T-helper 1 cell treated with Interleukin-12 subunit alpha and Interleukin-12 subunit beta and Interleukin-4 antibody, amounts not matched to agents 30 ng/mL and 1 ng/mL, for 36 hours (primary cell): Measurements from ENCODE around the gene FAM168A. TPM values are rescaled to one million over a fixed set of nuclear protein-coding genes. Genes with fewer than 3 reads are reported as not detected.

Source experiments
- intact Hi-C: fragments of 100-400 bp; cut with micrococcal nuclease; formaldehyde crosslinking; loops from one replicate; pipeline ENCODE4 v1.15.1; 2024
- total RNA-seq: library from RNA; stranded (reverse); gene quantifications from 2 replicates; pipeline ENCODE4 v1.2.3, GENCODE V29; 2022

FAM168A gene
- total RNA-seq, 1 donor from 2014 or later = 29.4 TPM

DNA sequence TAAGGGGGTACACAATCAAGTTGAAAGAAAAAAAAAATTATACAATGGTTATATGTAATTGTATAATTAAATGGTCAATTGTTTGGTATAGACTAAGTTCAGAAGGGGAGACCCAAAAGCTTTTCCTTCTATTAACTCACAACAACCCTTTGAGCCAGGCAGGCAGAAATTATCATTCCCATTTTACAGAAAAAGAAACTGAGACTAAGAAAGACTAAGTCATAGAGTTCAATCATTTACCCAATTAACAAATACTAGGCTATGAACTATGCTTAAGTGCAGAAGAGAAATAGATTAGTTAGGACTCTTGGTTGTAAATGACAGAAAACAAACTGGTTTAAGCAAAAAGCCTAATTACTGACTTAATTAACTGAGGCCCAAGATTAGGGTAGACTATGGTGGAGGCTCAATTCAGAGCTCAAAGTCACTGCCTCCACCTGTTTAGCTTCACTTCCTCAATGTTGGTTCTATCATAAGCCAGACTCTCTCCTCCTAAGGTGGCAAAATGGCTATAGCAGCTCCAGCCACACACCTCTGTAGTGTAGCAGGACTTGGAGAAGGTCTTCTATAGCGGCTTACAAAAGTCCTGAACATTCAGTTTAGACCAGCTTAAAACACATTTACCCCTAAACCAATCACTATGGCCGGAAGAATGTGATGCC, 34.2 kb downstream of the FAM168A start:
- intact Hi-C loops = no loop called here

DNA sequence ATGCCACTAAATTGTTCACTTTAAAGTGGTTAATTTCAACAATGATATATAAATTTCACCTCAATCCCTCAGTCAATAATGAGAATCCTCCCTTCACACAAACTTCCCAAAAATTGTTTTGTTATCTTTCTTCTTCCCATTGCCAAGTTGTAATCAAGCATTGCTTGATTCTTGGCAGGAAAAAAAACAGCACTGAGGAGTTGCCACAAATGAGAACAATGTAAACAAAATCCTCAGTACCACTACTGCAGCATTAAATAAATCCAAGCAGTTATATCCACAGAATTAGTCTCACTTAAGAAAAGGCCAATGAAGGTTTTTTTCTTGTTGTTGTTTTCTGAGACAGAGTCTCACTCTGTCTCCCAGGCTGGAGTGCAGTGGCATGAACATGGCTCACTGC, 38.2 kb downstream of the FAM168A start:
- intact Hi-C loops = no loop called here

DNA sequence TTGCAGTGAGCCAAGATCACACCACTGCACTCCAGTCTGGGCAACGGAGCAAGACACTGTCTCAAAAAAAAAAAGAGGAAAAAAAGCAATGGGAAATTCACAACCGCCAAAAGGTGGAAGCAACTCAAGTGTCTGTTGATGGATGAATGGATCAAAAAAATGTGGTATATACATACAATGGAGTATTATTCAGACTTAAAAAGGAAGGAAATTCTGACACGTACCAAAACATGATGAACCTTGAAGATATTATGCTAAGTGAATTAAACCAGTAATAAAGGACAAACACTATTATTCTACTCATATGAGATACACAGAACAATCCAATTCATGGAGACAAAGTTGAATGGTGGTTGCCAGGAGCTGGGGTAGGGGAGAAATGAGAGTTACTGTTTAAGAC, 40.9 kb downstream of the FAM168A start:
- intact Hi-C loops = no loop called here

DNA sequence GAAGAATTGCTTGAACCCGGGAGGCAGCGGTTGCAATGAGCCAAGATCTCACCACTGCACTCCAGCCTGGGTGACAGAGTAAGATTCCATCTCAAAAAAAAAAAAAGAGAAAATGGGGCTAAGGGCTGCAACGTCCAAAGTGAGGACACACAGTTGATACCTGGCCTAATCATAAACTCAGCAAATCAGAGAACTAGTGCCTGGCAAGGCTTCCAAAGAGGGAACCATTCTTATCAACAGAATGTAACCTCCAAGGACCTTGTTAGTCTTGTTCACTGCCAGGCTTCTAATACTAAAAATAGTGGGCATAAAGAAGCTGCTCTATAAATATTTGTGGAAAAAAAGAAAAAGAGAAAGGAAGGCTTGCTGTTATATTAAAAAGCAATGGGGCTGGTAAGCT, 42.3 kb downstream of the FAM168A start:
- intact Hi-C loops = no loop called here

DNA sequence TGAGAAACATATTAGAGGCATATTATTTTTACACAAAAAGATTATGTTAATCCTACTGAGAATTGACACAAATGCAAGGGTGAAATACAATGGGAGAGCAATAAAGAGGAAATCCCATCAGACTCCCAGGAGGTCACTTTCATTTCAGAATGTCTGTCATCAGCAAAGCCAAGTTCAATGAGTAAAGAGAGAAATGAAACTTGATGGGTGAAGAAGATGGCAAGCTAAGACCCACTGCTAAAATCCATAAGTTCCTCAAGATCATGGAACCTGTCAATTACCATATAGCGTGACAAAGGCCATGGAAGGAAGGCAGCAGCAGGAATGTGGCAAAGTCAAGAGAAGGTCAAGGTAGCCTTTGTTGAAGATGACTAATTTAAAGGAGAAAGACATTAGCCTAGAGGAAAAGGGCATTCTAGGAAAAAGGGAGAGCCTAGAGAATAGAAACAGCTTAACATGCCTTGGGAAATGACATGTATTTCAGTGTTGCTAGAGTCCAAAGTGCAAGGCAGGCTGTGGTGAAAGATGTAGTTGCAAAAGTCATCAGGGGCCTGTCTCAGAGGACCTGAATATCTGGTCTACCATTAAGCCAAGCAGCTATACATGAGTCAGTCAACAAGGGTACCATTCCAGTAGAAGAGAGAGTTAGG, 43.1 kb downstream of the FAM168A start:
- intact Hi-C loops = no loop called here

DNA sequence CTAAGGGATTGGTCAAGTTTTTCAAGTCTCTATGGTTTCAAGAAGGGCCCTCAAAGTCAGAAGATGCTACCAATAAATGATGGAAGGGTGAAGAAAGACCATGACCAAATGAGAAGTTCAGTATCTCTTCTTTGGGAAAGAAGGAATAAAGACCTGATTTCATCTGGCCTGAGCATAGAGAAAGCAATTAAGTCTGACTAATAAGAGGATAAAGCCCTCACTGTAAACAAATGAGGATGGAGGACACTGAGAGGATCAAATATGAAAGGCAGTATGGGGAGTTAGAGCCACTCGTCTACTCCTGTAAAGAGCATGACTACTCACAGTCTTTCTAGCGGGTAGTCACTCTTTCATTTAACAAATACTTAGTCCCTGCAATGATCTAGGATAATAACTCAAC, 44.6 kb downstream of the FAM168A start:
- intact Hi-C loops = no loop called here

DNA sequence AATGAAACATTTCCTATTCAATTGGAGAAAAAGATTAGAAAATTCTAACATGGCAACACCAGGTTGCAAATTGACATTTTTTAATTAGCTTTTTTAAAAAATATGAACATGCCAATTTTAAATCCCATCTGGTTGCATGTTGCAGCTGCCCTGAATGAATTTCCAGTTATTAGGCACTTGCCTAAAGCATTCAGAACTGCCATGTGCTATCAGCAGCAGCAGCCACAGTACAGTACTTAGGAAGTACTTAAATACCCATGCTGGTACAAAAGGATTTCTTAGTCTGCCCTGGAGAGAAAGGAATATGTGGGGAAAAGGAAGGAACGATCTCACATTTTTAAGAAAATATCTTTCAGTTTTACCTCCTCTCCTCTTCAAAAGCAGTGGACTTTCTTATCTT, 46.2 kb downstream of the FAM168A start:
- intact Hi-C loops = no loop called here

DNA sequence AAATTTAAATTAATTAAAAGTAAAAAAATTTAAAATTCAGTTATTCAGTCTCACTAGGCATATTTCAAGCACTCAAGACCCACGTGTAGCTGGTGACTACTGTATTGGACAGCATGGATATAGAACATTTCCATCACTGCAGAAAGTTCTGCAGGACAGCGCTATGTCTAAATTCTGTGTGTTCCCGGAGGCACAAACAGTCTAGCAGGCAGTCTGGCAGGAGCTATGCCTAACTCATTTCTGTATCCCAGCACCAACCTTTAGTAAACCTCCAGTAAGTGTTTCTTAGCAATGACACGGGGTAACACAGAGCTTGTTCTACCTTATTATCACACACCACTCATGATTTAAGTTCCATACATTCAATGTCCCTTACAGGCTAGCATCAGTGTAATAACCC, 48.5 kb downstream of the FAM168A start:
- intact Hi-C loops = no loop called here

DNA sequence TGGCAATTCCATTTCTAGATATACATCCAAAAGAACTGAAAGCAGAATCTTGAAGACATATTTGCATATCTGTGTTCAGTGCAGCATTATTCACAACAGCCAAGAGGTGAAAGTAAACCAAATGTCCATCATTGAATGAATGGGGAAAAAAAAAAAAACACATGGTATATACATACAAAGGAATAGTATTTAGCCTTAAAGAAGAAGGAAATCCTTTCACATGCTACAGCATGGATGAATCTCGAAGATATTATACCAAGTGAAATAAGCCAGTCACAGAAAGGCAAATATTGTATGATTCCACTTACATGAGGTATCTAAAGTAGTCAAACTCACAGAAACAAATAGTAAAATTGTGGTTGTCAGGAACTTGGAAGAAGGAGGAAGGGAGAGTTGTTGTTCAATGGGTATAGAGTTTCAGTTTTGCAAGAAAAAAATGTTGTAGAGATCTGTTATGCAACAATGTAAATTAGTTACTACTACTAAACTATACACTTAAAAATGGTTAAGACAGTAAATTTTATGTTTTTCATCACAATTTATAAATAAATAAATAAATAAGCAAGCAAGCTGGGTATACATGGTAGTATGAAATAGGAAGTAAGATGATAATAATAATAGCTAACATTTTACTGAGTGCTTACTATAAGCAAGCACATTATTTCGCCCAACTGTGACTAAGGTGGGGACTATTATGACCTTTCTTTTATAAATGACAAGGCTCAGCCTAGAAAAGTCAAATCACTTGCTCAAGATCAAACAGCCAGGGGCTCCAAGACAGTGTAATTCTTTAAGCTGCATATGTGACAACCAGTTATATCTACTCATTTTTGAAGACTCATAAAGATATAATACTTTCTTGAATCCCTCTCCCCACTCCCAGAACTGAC, 50.0 kb downstream of the FAM168A start:
- intact Hi-C loops = no loop called here

DNA sequence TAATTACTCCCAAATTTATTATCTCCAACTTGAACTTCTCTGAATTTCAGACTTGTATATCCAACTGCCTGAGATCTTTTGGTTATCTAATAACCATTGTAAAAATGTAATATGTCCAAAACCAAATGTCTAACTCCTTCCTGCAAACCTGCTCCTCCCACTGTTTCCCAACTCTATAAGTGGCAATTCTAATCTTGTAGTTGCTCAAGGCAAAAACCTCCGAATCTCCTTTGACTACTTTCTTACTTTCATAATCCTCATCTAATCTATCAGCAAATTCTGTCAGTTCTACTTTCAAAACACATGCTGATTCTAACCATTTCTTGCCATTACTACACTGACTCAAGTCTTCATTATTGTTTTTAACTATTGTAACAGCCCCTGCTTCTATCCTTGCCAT, 55.7 kb downstream of the FAM168A start:
- intact Hi-C loops = no loop called here

DNA sequence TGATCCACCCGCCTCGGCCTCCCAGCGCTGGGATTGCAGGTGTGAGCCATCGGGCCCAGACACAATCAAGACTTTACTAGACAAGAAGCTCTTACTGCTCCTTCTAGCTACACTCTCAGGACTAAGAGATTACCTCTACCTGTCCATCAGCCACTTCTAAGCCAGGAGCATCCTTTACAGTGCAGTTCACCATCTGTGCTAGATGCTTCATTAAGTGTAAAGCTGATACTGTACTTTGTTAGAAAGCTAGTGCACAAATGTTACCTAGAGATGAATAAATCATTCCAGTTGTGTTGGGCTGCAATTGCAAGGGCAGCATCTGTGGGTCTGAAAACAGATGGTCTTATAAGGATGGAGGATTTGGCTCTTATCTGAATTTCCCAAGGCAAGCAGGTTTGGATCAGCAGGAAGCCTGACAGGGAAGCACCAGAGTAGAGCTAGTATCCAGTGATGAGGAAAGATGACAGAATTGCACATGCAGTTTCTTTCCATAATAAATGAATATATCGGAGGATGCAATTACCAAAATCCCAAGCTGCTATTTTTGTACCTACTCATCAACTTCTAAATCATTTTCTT, 58.3 kb downstream of the FAM168A start:
- intact Hi-C loops = loop anchor here (2.0 kb wide), 2 partner anchors 19 to 59 kb away; partner anchors contain the start of gene FAM168A

DNA sequence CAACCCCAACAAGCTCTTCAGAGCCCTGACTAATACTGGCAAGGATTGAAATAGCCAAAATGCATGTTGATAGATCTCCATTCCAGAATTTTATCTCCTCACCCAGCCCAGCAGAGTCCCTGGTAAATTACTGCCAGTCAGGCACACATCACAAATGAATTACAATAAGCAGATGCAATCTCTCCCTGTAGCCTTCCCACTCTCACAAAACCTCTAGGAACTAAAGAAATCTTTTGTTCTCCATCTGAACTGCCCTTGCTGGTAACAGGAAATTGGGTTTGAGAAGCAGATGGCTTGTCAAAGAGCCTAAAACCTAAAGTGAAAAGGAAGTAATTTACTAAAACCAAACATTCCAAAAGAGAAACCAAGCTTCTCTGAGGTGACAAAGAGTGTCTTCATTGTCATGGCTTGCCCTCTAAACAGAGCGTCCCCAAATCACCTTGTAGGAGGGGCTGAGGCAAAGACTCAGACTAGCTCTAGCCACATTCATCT, 59.5 kb downstream of the FAM168A start:
- intact Hi-C loops = loop anchor here (2.0 kb wide), 2 partner anchors 18 to 60 kb away; partner anchors contain the start of gene FAM168A

DNA sequence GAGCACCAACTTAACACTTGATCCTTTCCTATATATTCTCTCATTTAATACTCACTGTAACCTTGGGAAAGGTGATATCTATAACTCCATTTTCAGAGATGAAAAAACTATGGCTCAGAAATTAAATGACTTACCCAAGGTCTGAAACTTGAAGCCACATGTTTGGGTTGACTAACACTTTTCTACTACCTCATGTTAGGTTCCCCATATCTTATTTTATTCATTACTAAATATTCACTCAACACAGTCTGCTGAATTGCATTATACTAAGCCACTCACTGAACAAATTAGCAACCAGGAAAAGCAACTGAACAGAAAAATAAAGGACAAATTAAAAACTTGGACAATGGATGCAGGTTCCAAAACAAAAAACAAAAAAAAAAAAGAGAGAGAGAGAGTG, 59.9 kb downstream of the FAM168A start:
- intact Hi-C loops = loop anchor here (2.0 kb wide), 2 partner anchors 17 to 61 kb away; partner anchors contain the start of gene FAM168A

DNA sequence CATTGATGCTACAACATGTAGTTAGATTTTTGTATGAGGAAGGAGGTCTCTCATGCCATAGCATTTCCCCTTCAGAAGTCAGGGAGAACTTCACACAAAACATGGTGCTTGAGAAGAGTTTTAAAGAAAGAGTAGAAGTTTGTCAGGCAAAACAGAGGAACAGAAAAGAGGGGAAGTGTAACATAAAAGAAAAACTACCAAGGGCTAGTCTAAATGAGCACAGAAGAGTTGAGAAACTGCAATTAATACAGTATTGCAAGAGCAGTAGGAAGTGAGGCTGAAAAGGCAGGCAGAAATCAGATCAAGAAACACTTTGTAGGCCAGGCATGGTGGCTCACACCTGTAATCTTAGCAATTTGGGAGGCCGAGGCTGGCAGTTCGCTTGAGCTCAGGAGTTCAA, 61.0 kb downstream of the FAM168A start:
- intact Hi-C loops = no loop called here

DNA sequence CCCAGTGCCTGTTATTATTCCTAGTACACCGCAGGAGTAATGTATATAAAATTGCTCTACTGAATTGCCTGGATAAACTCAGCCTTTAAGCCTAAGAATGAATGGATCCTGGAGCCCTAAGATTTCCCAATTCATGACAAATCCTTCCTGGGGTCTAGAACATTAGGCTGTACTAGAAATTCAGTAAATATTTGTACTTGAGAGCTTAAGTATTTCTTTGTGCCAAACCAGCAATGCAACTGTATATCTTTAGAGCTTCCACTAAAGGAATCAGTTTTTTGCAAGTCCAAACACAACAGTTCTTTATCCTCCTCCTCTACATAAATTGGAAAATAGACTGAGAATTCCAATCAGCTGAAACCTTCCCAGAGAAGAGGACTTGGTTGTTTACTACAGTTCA, 65.6 kb downstream of the FAM168A start:
- intact Hi-C loops = no loop called here

DNA sequence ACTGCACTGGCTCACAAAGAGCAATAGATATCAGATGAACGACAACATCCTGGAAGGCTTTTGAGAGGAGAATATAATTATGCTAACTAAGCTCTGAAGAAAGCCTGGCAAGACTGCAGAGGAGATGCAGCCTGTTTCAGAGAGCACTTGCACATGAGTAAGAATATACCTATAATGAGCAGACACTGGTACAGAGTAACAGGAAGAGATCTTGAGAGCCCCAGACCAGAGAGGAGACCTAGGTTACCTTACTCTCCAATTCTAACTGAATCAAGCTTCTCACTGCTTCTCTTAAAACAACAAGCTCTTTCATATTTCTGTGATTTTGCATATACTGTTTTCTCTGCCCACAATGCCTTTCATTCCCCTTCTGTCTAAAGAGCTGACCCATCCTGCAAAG, 66.5 kb downstream of the FAM168A start:
- intact Hi-C loops = loop anchor here (1.0 kb wide), 1 partner anchor 11 kb away; no protein-coding TSS in a partner anchor

DNA sequence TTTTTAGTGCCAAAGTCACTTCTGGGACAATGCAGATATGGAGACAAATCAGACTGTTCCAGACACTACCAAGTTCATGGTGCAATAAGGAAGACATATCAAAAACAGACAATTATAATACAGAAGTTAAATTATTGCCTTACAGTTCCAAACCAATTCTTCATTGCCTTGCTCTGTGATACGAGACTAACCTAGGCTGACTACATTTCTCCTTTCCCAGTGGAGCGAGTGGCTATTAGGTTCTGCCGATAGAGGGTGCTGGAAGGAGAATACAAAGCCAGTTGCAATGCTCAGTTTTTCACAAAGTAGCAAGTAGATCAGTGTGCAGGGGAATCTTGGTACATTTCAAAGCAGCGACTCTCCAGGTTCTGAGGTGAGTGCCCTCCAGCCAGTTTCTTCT, 67.8 kb downstream of the FAM168A start:
- intact Hi-C loops = no loop called here

DNA sequence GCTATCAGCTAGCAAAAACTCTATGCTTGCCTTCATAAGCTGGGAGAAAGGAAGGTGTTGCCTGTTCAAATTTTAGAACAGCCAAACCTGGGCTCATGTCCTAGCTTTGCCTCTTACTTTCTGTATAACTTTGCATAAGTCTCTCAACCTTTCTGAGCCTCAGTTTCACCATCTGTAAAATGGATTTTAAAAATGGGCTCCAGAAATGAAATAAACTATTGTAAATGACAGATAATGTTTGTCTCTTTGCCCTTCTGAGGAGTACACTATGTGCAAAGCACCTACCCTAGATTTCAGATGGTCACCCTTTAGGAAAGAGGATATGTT, 68.7 kb downstream of the FAM168A start:
- intact Hi-C loops = no loop called here

DNA sequence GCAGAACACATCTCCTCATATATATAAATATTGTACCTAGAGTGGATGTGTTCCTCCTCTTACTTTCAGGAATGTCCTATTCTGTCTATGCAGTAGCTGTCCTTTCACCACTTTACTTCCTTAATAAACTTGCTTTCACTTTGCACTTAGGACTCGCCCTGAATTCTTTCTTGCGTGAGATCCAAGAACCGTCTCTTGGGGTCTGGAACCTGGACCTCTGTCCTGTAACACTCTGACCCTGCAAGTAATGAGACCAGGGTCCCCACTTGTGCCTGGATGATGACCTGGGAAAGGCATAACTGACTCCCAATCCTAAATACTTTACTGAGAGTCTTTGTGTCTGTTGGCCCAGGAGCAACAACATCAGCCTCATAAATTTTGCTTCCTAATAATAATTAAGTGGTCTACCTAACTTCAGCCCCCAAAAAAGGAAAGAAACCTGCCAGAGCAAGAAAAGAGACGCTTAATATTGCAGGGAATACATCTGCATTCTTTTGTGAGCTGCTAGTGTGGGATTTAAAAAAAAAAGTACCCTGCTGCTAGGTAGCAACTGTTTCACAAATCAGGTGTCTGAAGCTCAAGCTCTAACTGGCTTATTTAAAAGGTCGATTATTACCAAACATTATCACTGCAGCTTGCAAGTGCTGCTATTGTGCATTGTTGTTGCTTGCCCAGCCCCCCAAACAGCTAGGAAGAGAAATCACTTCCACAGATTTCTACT, 69.3 kb downstream of the FAM168A start:
- intact Hi-C loops = no loop called here

DNA sequence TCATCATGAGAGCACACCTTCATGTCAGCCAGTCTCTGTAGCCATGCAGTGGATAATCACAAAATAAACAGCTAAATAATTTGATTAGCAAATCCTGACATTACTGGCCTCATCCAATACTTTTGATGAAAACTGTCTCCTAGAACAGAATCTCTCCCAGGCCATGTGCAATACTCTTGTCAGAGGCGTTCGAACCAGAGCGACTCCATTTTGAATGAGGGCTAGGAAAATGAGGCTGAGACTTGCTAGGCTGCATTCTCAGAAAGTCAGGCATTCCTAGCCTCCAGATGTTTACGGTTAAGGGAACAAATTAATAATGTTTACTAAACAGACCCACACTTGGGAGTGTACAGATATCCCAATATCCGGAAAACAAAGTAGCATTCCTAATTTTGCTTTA, 69.9 kb downstream of the FAM168A start:
- intact Hi-C loops = no loop called here

DNA sequence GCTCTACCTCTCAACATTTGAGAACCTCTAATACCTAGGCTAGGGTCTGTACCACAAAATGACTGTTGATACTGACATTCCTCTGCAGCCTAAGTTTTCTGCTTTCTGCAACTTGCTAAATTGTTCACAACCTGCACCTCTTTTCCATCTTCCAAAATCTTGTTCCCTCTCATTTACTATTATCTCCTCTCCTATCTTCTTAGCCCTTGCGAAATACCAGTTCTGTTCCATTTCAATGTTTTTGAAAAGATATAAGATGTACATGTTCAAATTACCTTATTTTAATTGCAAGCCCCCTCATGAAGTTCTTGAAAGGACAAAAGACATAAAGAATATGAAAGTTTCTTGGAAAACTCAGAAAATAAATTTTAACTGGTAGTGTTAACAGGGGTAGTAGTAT, 72.3 kb downstream of the FAM168A start:
- intact Hi-C loops = no loop called here
